ENCODE results near the gene SPATS2.
"Not testable (repeated sequence)": the region's sequence is repeated elsewhere in the genome, so short reads cannot be mapped to it uniquely, and the experiment has no call there.

The SPATS2 gene

DNA sequence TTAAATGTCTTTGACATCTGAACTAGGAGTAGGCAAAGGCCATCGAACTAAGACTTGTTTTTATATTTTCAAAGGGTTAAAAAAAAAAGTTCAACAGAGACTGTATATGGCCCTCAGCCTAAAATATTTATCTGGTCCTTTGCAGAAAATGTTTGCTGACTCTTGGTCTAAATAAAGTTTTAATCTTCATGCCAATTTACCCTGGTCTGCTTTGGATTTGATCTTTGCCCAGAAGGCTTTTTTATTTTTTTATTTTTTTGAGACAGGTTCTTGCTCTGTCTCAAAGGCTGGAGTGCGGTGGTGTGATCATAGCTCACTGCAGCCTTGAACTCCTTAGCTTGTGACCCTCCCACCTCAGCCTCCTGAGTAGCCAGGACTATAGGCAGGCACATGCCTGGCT lies 47.1 kb downstream of the SPATS2 start:
- DNase-seq: no peak

DNA sequence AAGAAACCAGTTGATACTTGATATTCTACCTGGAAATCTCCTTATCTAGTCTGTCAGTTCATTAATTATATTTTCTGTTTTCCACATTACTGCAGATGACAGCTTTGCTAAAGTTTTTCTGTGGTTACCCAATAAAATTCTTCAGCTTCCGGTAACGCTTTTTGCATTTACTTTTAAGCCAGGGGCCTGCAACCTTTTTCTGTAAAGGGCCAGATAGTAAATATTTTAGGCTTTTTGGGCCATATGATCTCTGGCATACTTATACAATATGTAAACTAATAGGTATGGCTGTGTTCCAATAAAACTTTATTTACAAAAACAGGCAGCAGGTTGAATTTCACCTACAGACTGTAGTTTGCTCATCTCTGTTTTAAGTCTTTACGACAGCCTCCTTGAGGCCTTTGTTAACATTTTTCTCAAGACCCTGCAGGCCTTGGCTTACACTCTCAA lies 48.3 kb downstream of the SPATS2 start:
- DNase-seq: no peak

DNA sequence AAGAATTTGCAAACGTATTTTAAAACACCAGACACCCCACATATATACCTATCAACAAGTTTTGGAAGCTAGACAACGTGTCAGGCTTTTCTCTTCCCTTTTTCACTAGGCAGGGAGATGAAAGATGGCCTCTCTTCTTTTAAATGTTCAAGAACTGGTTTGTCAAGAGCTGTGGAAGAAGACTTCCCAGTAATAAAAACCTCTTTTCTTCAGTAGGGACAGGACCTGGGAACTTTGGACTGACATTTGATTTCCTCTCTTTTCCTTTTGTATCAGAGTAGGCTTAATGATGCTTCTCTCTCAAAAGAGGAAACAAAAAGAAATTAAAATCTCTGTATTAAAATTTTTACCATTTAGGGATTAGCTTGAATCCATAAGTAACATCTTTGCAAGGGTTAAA lies 49.6 kb downstream of the SPATS2 start:
- no peak for DNase-seq

DNA sequence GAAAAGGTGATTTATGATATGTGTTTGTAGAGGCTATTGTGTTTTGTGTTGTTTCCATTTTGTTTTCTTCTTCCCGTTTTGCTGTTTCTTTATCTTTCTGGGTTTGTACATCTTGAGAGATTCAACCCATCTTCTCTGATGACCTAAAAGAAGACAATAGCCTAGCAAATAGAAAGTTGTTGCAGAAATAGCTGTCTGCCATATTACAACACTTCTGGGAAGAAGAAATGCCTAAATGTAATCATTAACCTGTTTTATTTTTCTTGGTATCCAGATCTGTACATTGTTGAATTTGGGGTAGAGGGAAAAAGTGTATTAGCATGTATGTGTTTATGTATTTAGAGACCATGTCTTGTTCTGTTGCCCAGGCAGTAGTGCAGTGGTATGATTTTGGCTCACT lies 50.3 kb downstream of the SPATS2 start:
- no peak for DNase-seq

DNA sequence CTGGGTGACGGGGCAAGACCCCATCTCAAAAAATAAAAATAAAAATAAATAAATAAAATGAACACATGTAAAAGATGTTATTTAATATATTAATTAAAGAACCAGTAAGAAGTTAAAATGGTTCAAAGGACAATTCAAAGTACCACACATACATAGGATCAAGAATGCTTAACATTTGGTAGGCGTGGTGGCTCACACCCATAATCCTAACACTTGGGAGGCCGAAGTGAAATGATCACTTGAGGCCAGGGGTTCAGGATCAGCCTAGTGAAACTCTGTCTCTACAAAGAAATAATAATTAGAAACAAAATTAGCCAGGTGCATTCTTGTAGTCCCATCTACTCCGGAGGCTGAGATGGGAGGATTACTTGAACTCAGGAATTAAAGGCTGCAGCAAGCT lies 53.3 kb downstream of the SPATS2 start:
- DNase-seq: no peak

DNA sequence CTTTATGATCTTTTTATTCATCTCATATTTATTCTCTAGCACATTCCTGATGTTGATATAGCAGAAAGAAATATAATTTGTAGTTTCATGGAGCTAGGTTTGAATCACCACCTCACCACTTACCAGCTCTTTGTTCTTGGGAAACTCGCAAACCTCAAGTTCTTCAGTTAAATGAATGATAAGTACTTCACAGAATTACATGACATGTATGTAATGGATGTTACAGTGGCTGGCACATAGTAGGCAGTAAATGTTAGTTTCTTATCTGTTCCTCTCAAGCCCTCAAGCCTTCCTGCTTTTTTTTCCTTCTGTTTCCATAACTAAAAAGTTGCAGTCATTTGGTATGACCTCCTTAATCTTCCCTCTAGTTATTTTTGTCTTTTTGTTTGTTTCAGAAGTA lies 54.9 kb downstream of the SPATS2 start:
- no peak for DNase-seq

DNA sequence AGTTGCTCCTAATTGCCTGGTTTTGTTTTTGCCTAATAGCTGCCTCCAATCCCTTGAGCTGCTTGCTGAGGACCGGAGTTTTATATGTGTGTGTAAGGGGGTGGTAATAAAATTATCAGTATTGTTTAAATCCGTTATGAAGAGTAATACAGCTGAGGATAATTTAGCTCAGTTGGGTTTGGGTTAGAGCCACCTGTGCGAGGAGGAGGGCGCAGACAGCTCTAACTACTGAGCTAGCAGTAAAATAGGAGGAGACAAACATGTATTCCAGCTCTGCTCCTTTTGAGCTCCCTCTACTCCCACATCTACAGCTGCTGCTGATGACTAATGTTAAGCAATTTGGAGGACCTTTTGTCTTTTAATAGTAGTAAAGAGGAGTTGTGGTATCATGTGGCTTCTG lies 61.5 kb downstream of the SPATS2 start:
- DNase-seq: no peak

DNA sequence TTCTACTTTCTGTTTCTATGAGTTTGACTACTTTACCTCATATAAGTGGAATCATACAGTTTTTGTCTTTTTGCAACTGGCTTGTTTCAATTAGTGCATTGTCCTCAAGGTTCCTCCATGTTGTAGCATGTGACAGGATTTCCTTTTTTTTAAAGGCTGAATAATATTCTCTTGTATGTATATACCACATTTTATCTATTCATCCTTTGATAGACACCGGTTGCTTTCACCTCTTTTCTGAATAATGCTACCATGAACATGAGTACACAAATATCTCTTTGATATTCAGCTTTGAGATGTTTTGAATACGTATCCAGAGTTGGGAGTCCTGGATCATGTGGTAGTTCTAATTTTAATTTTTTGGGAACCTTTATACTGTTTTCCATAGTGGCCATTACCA lies 65.4 kb downstream of the SPATS2 start:
- DNase-seq: no peak

DNA sequence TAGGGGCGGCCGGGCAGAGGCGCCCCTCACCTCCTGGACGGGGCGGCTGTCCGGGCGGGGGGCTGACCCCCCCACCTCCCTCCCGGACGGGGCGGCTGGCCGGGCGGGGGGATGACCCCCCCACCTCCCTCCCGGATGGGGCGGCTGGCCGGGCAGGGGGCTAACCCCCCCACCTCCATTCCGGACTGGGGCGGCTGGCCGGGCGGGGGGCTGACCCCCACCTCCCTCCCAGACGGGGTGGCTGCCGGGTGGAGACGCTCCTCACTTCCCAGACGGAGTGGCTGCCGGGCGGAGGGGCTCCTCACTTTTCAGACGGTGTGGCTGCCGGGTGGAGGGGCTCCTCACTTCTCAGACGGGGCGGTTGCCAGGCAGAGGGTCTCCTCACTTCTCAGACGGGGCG lies 69.5 kb downstream of the SPATS2 start:
- DNase-seq: not testable (repeated sequence)

DNA sequence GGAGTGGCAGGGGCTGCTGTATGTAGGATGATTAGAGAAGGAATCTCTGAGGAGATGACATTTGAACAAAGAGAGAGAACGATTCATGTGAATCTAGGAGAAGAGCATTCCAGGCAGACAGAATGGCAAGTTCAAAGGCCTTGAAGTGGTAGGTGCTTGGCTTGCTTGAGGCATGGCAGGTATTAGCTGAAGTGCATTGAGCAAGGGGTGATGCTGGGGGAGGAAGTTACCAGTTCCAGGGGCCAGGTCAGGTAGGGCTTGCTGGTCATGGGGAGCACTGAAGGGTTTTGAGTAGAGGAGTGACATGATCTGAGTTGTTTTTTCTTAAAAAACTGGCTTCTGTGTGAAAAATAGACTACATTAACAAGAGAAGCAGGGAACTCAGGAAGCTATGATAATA lies 71.8 kb downstream of the SPATS2 start:
- DNase-seq: no peak

DNA sequence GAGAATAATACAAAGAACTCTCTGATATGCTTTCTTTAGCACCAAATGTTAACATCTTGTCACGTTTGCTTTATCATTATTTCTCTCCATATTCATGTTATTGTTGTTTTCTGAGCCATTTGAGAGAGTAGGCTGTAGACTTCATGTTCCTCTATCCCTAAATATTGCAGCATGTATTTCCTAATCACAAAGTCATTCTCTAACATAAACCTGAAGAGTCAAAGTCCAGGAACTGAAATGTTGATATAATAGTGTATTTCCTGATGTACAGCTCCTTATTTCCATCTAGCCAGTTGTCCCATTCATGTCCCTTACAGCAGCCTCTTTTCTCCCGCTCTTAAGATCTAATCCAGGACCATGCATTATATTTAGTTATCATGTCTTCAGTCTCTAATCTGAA lies 72.8 kb downstream of the SPATS2 start:
- no peak for DNase-seq

DNA sequence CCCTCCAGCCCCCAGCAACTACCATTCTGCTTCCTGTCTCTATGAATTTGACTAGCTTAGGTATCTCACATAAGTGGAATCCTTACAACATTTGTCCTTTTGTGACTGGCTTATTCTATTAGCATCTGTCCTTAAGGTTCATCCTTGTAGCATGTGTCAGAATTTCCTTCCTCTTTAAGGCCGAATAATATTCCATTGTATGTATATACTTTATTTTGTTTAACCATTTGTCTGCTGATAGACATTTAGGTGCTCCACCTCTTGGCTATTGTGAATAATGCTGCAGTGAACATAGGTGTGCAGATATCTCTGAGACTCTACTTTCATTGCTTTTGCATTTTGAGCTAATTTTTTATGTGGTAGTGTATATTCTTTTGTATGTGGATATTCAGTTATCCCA lies 75.7 kb downstream of the SPATS2 start:
- no peak for DNase-seq

DNA sequence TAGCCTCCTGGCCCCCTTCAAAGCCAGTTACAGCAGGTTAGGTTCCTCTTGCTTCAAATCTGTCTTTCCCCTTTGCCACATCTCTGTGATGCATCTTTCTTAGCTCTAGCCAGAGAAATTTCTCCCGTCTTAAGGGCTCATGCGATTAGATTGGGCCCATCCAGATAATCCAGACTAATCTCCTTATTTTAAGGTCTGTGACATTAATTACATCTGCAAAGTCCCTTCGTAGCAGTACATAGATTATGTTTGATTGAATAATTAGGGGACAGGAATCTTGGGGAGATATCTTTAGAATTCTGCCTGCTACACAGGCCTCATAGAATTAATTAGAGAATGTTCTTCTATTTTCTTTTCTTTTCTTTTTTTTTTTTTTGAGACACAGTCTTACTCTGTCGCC lies 79.3 kb downstream of the SPATS2 start:
- DNase-seq: no peak

DNA sequence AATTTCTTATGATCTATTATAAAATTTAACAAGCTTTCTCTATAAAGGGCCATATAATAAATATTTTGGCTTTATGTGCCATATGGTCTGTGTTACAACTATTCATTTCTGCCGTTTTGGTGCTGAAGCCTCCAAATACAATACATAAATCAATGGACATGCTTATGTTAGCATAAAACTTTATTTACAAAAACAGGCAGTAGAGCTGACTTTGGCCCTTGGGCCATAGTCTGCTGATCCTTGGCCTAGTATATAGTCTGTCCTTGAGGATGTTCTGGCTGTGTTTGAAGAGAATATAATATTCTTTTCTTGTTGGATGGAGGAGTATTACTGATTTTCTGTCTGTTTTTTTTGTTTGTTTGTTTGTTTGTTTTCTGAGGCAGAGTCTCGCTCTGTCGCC lies 81.6 kb downstream of the SPATS2 start:
- DNase-seq: no peak

DNA sequence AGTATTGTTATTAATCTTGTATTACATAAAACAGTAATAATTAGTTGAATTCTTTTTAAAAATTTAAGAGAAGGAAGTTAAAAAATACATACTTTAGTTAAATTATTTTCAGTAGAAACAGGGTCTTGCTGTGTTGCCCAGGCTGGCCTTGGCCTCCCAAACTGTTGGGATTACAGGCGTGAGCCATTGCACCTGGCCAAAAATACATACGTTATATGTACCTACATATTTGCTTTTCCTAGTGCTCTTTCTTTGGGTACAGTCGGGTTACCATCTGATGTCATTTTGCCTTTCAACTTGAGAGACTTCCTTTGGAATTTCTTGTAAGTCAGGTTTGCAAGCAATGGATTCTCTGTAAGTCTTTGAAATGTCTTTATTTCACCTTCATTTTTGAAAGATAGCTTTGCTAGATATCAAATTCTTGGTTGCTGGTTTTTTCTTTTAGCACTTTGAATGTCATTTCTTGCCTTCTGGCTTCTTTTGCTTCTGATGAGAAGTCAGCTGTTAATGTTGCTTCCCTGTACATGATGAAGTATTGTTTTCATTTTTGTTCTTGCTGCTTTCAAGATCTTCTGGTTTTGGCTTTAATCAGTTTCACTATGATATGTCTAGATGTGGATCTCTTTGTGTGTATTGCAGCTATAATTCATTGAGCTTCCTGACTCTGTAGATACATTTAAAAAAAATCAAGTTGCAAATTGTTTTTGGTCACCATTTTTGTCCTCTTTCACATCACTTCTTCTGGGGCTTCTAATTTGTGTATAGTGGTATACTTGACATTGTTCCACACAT lies 84.4 kb downstream of the SPATS2 start:
- DNase-seq: no peak

DNA sequence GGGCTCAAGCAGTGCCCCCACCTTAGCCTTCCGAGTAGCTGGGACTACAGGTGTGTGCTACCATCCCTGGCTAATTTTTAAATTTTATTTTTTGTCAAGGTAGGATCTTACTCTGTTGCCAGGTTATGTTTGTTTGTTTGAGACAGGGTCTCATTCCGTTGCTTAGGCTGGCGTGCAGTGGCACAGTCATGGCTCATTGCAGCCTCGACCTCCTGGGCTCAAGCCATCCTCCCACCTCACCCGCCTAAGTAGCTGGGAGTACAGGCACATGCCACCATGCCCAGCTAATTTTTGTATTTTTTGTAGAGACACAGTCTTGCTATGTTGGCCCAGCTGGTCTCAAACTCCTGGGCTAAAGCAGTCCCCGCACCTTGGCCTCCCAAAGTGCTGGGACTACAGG lies 88.2 kb downstream of the SPATS2 start:
- no peak for DNase-seq

DNA sequence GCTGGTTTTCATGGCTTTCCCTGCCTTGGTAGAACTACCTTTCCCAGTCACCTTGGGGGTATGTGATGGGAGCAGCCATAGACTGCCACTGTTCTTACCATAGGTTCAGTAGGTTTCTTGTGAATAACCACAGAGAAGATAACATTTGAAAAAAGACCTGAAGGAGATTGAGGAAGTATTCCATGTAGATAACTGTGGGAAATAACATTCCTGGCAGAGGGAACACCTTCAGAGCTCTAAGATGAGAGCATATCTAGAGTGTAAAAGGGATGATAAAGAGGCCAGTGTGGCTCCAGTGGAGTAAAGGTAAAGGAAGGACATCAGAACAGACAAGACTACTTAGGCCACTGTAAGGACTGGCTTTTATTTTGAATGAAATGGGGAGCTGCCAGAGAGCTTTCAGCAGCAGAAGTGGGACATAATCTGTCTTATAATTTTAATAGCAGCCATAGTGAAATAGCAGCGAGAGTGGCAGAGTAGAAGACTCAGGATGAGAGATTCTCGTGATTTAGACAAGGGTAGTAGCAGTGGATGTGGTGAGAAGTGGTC lies 88.9 kb downstream of the SPATS2 start:
- DNase-seq: no peak

DNA sequence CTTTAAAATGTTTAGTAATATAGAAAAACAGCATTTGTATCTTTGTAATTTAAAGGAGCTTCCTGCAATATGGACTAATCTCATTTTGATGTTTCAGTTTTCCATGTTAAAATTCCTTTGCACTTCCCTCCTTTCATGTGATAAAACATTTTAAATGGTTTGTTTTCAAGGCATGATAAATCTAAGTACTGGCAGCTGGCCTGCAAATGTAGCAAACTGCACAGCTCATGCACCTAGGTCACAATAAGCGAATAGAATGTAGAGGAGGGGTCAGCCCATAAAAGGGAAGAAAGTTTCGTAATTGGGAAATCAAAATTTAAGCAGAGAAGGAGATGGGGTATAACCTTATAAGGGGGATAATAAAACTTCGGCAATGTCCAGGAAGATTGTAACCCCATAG lies 91.6 kb downstream of the SPATS2 start:
- no peak for DNase-seq

DNA sequence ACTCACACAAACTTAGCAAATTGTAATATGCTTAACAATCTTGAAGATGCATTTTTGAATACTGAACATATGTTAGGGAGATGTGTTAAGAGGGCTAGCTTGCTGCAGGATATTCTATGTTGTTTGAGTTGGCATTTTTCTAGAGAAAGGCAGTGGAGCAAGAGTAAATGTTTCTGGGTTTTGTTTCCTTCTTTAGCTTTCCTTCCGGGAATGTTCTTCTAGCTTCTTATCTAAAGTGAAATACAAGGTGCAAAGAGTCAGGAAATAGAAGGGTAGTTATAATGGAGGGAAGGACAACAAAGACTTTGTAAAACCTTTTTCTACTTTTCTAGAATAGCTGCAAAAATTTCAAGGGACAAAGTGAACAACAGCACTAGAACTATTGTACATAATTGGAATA lies 94.0 kb downstream of the SPATS2 start:
- no peak for DNase-seq

DNA sequence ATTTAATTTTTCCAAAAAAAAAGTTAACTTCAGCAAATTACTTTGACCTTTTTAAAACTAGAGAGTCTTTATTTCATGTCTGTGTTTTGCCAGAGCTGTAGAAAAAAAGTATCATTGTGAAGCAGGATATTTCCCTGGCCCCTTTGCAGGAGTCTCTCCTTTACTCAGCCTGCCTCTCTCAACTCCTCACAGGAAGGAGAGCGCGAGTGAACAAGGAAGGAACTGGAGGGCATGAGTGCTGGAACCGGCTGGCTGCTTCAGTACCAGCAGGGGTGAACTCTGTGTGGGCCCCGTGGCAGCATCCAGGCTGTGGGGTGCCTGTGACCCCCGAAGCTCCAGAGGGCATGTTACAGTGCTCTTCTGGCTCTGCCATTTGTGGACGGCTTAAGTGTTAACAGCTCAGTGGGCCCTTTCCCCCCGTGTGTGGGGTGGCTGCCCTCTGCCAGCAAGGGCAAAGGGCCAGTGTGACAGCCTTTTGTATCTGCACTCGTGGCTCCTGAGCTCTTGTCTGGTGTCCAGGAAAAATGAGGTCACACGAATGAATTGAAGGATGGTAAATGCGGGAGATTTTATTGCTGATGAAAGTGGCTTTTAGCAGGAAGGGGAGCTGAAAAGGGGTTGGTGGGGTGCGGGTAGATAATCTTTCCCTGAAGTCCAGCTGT lies 95.0 kb downstream of the SPATS2 start:
- no peak for DNase-seq

DNA sequence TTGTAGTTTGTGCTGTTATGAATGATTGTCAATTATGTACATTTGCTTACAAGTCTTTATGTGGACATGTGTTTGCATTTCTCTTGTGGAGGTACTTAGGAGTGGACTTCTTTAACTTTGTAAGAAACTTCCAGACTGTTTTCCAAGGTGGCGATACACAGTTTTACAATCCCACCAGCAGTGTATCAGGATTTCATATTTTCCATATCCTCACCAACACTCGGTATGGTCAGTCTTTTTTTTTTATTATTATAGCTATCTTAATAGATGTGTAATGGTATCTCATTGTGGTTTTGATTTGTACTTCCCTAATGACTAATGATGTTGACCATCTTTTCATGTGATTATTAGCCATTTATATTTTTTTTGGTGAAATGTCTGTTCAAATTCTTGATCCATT lies 97.9 kb downstream of the SPATS2 start:
- no peak for DNase-seq

DNA sequence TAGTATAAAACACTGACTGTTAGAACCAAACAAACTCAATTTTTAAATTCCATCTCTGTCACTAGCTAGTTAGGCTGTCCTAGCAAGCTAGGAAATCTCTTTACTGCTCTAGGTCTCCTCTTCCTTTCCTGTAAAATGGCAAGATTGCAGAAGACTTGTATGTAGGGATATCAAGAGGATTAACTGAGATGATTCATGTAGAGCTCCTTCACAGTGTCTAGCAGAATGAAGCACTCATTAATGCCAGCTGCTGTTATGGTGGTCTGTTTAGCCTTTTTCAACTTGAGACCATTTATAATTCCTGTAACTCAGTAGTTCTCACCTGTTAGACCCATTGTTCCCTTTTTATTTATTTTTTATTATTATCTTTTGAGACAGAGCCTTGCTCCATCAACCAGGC lies 103.7 kb downstream of the SPATS2 start:
- DNase-seq: no peak

DNA sequence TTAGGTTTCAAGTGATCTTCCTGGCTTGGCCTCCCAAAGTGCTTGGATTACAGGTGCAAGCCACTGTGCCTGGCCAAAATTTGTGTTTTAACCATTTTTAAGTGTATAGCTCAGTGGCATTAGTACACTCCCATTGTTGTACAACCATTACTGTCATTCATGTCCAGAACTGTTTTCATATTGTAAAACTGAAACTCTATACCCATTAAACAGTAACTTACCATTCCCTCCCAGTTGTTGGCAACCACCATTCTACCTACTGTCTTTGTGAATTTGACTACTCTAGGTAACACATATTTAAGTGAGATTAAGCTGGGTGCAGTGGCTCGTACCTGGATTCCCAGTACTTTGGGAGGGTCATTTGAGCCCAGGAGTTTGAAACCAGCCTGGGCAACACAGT lies 104.3 kb downstream of the SPATS2 start:
- no peak for DNase-seq

DNA sequence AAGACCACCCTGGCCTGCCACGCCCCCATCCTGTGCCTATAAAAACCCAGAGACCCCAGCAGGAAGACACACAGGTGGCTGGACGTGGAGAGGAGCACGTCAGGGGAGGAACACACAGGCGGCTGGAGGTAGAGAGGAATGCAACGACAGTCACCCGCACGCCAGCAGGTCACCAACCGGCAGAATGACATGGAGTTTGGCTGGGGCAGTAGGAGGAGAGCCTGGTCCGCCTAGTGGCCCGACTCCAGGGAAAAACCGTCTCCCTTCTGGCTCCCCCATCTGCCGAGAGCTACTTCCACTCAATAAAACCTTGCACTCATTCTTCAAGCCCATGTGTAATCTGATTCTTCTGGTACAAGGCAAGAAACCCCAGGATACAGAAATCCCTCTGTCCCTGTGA lies 108.8 kb downstream of the SPATS2 start:
- no peak for DNase-seq

Measured in activated CD4-positive, alpha-beta T cell treated with anti-CD3 and anti-CD28 coated beads, Interleukin-2, amount 50 U/mL, for 4 hours (primary cell).